Prostate gland (tissue), 2 donors: Measurements from ENCODE around the gene NUP107. TPM values are rescaled to one million over a fixed set of nuclear protein-coding genes. Genes with fewer than 3 reads are reported as not detected.

ENCODE experiments used
- DNase-seq: peaks from one replicate; pipeline ENCODE4 v3.0.0-alpha.2; 2019; ENCODE audit warnings: low spot score
- H3K27ac ChIP-seq, 2 donors: fragments of 200-600 bp; sonication (generic); 2 replicates each; pipeline ENCODE4 v1.5.1; 2017 to 2019
- H3K27me3 ChIP-seq: fragments of 200-600 bp; sonication (generic); replicated peaks from 2 replicates; pipeline ENCODE4 v1.5.1; 2019; ENCODE audit not compliant: insufficient read depth
- H3K36me3 ChIP-seq, 2 donors: fragments of 200-600 bp; sonication (generic); 1 replicate in 1 of 2; 2 replicates in 1 of 2; pipeline versions ENCODE4 v1.5.1 to v1.8.1; 2017 to 2019
- H3K4me1 ChIP-seq: fragments of 200-600 bp; sonication (generic); replicated peaks from 2 replicates; pipeline ENCODE4 v1.5.1; 2019
- H3K4me3 ChIP-seq, 2 donors: fragments of 200-600 bp; sonication (generic); 2 replicates each; pipeline ENCODE4 v1.5.1; 2017 to 2019
- H3K9me3 ChIP-seq: fragments of 200-600 bp; sonication (generic); 2 replicates; pipeline ENCODE4 v1.5.1; 2017
- POLR2A ChIP-seq: fragments of 450-650 bp; IDR thresholded peaks from one replicate; pipeline ENCODE4 v1.6.1; 2016; ENCODE audit warnings: antibody characterized with exemption, mild to moderate bottlenecking
- POLR2AphosphoS5 ChIP-seq: sonication (generic); formaldehyde crosslinking; IDR thresholded peaks from one replicate; pipeline ENCODE4 v1.6.1; 2017; ENCODE audit warnings: antibody characterized with exemption
- WGBS: methylation state at CpG from one replicate; pipeline ENCODE4 v1.1.5; 2018; 5-methylcytosine and 5-hydroxymethylcytosine counted together
- intact Hi-C: fragments of 100-400 bp; cut with DNase I; formaldehyde crosslinking; loops from one replicate; pipeline ENCODE4 v1.14.2; 2022
- total RNA-seq, 2 donors: library from RNA; depleted of rRNA; stranded (reverse); fragments of >200 nt; gene quantifications; one replicate each; pipeline ENCODE4 v1.1.0, GENCODE V29; 2016
- TF ChIP-seq, protein P1 (sequence below), 4 experiments: fragments of 200-600 bp in 2 of 4; fragments of 450-650 bp in 2 of 4; sonication (generic) in 2 of 4; IDR thresholded peaks; 1 replicate in 3 of 4; 2 replicates in 1 of 4; pipeline ENCODE4 v1.5.1; 2016 to 2019; ENCODE audit warnings: antibody characterized with exemption in 4 of 4, mild to moderate bottlenecking in 2 of 4, moderate library complexity in 2 of 4

Gene NUP107
- total RNA-seq, 2 donors from 2014 or later, result 27.9 to 37.0 TPM

DNA sequence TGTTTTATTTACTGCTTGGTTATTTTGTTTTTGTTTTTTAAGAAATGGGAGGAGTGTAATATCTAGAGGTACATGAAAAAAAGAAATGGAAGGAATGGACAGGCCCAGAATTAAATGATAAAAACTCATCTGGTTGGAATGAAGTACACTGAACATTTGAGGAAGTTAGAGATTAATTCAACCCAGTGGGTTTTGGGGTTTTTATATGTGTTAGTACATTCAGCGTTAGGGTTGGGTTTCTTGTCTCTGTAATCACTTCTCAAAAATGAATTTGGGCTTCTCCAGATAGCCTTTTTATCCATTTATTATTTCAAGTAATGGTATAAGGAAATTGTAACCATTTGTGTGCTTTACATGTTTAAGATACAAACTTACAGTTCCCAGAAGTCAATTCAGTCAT is 19.5 kb upstream of the NUP107 start:
- intact Hi-C loops, result no loop called here
- no peak for TF ChIP-seq POLR2AphosphoS5
- no peak for TF ChIP-seq POLR2A
- TF ChIP-seq, protein P1, sequence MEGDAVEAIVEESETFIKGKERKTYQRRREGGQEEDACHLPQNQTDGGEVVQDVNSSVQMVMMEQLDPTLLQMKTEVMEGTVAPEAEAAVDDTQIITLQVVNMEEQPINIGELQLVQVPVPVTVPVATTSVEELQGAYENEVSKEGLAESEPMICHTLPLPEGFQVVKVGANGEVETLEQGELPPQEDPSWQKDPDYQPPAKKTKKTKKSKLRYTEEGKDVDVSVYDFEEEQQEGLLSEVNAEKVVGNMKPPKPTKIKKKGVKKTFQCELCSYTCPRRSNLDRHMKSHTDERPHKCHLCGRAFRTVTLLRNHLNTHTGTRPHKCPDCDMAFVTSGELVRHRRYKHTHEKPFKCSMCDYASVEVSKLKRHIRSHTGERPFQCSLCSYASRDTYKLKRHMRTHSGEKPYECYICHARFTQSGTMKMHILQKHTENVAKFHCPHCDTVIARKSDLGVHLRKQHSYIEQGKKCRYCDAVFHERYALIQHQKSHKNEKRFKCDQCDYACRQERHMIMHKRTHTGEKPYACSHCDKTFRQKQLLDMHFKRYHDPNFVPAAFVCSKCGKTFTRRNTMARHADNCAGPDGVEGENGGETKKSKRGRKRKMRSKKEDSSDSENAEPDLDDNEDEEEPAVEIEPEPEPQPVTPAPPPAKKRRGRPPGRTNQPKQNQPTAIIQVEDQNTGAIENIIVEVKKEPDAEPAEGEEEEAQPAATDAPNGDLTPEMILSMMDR (IDR thresholded peaks at IDR 0.05), result no peak

DNA sequence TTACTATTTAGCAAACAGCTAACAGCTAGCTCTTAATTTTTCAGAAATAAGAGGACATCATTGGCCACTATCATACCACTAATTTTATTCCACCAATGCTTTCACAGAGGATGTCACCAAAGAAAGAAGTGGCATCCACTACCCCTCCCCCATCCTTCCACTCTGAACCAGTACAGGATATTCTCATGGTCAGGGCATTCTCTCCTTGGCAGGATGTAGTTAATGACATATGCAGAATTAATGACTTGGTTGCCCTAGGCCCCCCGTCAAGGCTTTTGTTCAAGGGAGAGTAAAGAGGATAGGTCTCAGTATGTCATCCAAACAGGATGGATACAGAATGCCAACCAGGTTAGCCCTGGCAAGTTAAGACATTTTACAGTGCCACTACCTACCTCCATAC is 18.9 kb upstream of the NUP107 start:
- no peak overlapping the region for H3K4me3 ChIP-seq
- H3K27me3 ChIP-seq, result no peaks in the 10 kb centered on the region
- TF ChIP-seq, protein P1 (IDR thresholded peaks at IDR 0.05), result no peak
- no peak for TF ChIP-seq POLR2AphosphoS5
- no peak for TF ChIP-seq POLR2A
- 40% methylated on average over 1 of the region's 1 CpG for whole genome bisulfite sequencing
- H3K9me3 ChIP-seq, result no peaks in the 10 kb centered on the region
- no peaks in the 10 kb centered on the region for H3K4me1 ChIP-seq
- H3K27ac ChIP-seq, result no peak overlapping the region
- intact Hi-C loops, result no loop called here
- no peaks in the 10 kb centered on the region for H3K36me3 ChIP-seq
- no peak for DNase-seq

More for the DNA sequence above, 19.5 kb upstream of the NUP107 start:
- Histone ChIP-seq H3K27ac (no peak overlapping the region), H3K9me3 (no peaks in the 10 kb centered on the region), H3K27me3 (no peaks in the 10 kb centered on the region), H3K4me1 (no peaks in the 10 kb centered on the region), H3K36me3 (no peaks in the 10 kb centered on the region), H3K4me3 (no peak overlapping the region)
- DNase-seq, result no peak
- WGBS, result 89% methylated on average over 1 of the region's 1 CpG

DNA sequence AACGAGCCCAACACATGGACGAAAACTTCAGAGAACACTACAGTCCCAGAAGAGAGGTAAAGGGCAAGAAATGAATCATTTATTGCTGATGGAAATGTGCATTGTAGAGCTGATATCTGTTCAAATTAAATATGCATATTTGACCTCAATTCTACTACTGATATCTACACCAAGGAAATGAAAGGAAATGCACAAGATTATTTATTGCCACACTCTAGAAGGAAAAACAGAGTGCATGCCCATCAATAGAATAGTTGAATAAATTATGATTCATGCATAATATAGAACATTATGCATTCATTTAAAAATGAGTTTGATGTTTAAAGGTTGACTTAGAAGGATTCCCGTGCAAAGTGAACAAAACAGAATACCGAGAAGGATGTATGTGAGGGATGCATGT is 15.6 kb upstream of the NUP107 start:
- intact Hi-C loops, result no loop called here
- Histone ChIP-seq H3K4me3 (no peak overlapping the region), H3K9me3 (no peaks in the 10 kb centered on the region), H3K27ac (no peak overlapping the region), H3K36me3 (no peaks in the 10 kb centered on the region), H3K27me3 (no peaks in the 10 kb centered on the region), H3K4me1 (no peaks in the 10 kb centered on the region)
- TF ChIP-seq POLR2AphosphoS5, result no peak
- no peak for TF ChIP-seq POLR2A
- TF ChIP-seq, protein P1 (IDR thresholded peaks at IDR 0.05), result no peak
- 73% methylated on average over 4 of the region's 4 CpGs for whole genome bisulfite sequencing
- DNase-seq, result no peak

DNA sequence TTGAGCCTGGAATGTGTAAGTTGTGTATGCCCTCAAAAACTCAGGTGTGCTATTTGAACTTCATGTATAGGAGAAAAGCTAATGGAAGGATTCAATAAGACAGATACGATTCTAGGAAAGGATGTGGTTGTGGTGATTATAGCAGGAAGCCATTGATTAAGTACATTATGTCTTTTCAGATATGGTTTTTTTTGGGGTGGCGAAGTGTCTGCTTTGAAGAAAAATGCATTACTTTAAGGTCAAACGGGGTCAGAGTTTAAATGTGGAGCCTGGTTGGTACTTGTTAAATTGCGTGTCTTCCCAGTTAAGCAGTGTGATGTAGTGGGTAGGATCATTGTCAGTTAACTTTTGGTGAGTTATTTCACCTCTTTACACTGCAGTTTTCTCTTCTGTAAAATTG is 13.0 kb upstream of the NUP107 start:
- 83% methylated on average over 4 of the region's 4 CpGs for WGBS
- no peaks in the 10 kb centered on the region for H3K27me3 ChIP-seq
- DNase-seq, result no peak
- no peaks in the 10 kb centered on the region for H3K36me3 ChIP-seq
- H3K4me1 ChIP-seq, result no peaks in the 10 kb centered on the region
- H3K27ac ChIP-seq, result no peak overlapping the region
- intact Hi-C loops, result no loop called here
- no peak overlapping the region for H3K4me3 ChIP-seq
- TF ChIP-seq, protein P1 (IDR thresholded peaks at IDR 0.05), result no peak
- TF ChIP-seq POLR2A (no peak), POLR2AphosphoS5 (no peak)
- H3K9me3 ChIP-seq, result no peaks in the 10 kb centered on the region

DNA sequence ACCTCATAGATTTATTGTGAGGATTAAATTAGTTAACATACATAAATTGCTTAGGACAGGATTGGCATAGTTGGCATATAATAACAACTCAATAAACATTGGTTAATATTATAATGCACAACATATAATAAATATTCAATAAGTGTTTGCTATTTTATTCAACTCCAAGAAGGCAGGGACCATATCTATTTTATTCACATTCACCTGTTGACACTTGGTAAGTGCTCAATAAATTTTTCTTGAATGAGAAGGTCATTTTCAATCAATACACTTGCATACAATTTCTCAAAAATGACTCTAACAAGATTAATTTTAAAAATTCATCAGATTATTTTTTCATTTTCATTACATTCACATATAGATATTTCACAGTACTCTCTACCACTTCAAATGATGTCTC is 12.4 kb upstream of the NUP107 start:
- Histone ChIP-seq H3K27ac (no peak overlapping the region), H3K4me3 (no peak overlapping the region), H3K27me3 (no peaks in the 10 kb centered on the region), H3K36me3 (no peaks in the 10 kb centered on the region), H3K9me3 (no peaks in the 10 kb centered on the region), H3K4me1 (no peaks in the 10 kb centered on the region)
- no peak for DNase-seq
- TF ChIP-seq POLR2A (no peak), POLR2AphosphoS5 (no peak)
- TF ChIP-seq, protein P1 (IDR thresholded peaks at IDR 0.05), result no peak
- intact Hi-C loops, result no loop called here
